ENCODE measurements around the gene CCDC3.

CCDC3 gene

GRCh38 chr10:12946372-12946771, 55.1 kb downstream of the CCDC3 start:
- H3K4me1 ChIP-seq (ENCODE audit: insufficient read depth, low read length, severe bottlenecking): no peaks in the 10 kb centered on the region
- no peak overlapping the region for H3K4me2 ChIP-seq (ENCODE audit: low read length)
- H3F3A ChIP-seq (ENCODE audit: insufficient read depth, low read length): no peaks in the 10 kb centered on the region
- no peaks in the 10 kb centered on the region for H3K79me2 ChIP-seq (ENCODE audit: insufficient read depth, low read length)
- H4K20me1 ChIP-seq (ENCODE audit: insufficient read depth, low read length): no peaks in the 10 kb centered on the region
- H3K9ac ChIP-seq (ENCODE audit: low read length): no peak overlapping the region
- no peak overlapping the region for H2AFZ ChIP-seq (ENCODE audit: low read length)
- no peaks in the 10 kb centered on the region for H3K36me3 ChIP-seq (ENCODE audit: insufficient read depth, low read length)
- no peak overlapping the region for H3K4me3 ChIP-seq (ENCODE audit: low read depth, low read length, poor library complexity, severe bottlenecking)
- no peaks in the 10 kb centered on the region for H3K9me3 ChIP-seq (ENCODE audit: low read length)
- no peaks in the 10 kb centered on the region for H3K9me2 ChIP-seq (ENCODE audit: low read depth, low read length)
- no peaks in the 10 kb centered on the region for H3K27me3 ChIP-seq (ENCODE audit: insufficient read depth, low read length)
- no peak for TF ChIP-seq CTCF (IDR thresholded peaks at IDR 0.05; ENCODE audit: low read length)
- no peak for TF ChIP-seq EZH2 (IDR thresholded peaks at IDR 0.05; ENCODE audit: borderline replicate concordance, low read length)
- H3K27ac ChIP-seq (ENCODE audit: low read depth, low read length, poor library complexity, severe bottlenecking): no peak overlapping the region

- H2AFZ ChIP-seq (ENCODE audit: low read length): no peak overlapping the region
- H4K20me1 ChIP-seq (ENCODE audit: insufficient read depth, low read length): no peaks in the 10 kb centered on the region
- H3K4me2 ChIP-seq (ENCODE audit: low read length): no peak overlapping the region
- no peaks in the 10 kb centered on the region for H3K79me2 ChIP-seq (ENCODE audit: insufficient read depth, low read length)
- H3K9ac ChIP-seq (ENCODE audit: low read length): no peak overlapping the region
- H3K27ac ChIP-seq (ENCODE audit: low read depth, low read length, poor library complexity, severe bottlenecking): no peak overlapping the region
- no peaks in the 10 kb centered on the region for H3K9me3 ChIP-seq (ENCODE audit: low read length)
- H3K4me1 ChIP-seq (ENCODE audit: insufficient read depth, low read length, severe bottlenecking): no peaks in the 10 kb centered on the region
- no peaks in the 10 kb centered on the region for H3K27me3 ChIP-seq (ENCODE audit: insufficient read depth, low read length)
- no peaks in the 10 kb centered on the region for H3K9me2 ChIP-seq (ENCODE audit: low read depth, low read length)
- H3F3A ChIP-seq (ENCODE audit: insufficient read depth, low read length): no peaks in the 10 kb centered on the region
- TF ChIP-seq EZH2 (IDR thresholded peaks at IDR 0.05; ENCODE audit: borderline replicate concordance, low read length): no peak
- no peak for TF ChIP-seq CTCF (IDR thresholded peaks at IDR 0.05; ENCODE audit: low read length)
- H3K4me3 ChIP-seq (ENCODE audit: low read depth, low read length, poor library complexity, severe bottlenecking): no peak overlapping the region
- H3K36me3 ChIP-seq (ENCODE audit: insufficient read depth, low read length): no peaks in the 10 kb centered on the region
These were observed 55.7 kb downstream of the CCDC3 start for GRCh38 chr10:12945690-12946359.

GRCh38 chr10:12944931-12945330, 56.6 kb downstream of the CCDC3 start:
- H2AFZ ChIP-seq (ENCODE audit: low read length): no peak overlapping the region

More at GRCh38 chr10:12944931-12945330, 56.6 kb downstream of the CCDC3 start:
- Histone ChIP-seq H3K4me2 (ENCODE audit: low read length) (no peak overlapping the region), H3K9me3 (ENCODE audit: low read length) (no peaks in the 10 kb centered on the region), H3K4me3 (ENCODE audit: low read depth, low read length, poor library complexity, severe bottlenecking) (no peak overlapping the region), H3F3A (ENCODE audit: insufficient read depth, low read length) (no peaks in the 10 kb centered on the region), H3K9ac (ENCODE audit: low read length) (no peak overlapping the region), H3K27ac (ENCODE audit: low read depth, low read length, poor library complexity, severe bottlenecking) (no peak overlapping the region), H3K9me2 (ENCODE audit: low read depth, low read length) (no peaks in the 10 kb centered on the region), H4K20me1 (ENCODE audit: insufficient read depth, low read length) (no peaks in the 10 kb centered on the region), H3K79me2 (ENCODE audit: insufficient read depth, low read length) (no peaks in the 10 kb centered on the region), H3K36me3 (ENCODE audit: insufficient read depth, low read length) (no peaks in the 10 kb centered on the region), H3K27me3 (ENCODE audit: insufficient read depth, low read length) (no peaks in the 10 kb centered on the region), H3K4me1 (ENCODE audit: insufficient read depth, low read length, severe bottlenecking) (no peaks in the 10 kb centered on the region)
- TF ChIP-seq EZH2 (IDR thresholded peaks at IDR 0.05; ENCODE audit: borderline replicate concordance, low read length) (no peak), CTCF (IDR thresholded peaks at IDR 0.05; ENCODE audit: low read length) (no peak)

All from OCI-LY1 (cell line).